GM18873 (cell line): ENCODE data around the gene BEX4.
"Not testable (repeated sequence)": the region's sequence is repeated elsewhere in the genome, so short reads cannot be mapped to it uniquely, and the experiment has no call there.

Experiments used
- ATAC-seq: cut with Tn5 transposase; IDR thresholded peaks from one replicate; pipeline ENCODE4 v1.9.1; 2021; ENCODE audit warnings: mild to moderate bottlenecking, moderate library complexity, moderate number of reproducible peaks; ENCODE audit not compliant: unreplicated experiment, low FRiP score

The BEX4 gene, protein sequence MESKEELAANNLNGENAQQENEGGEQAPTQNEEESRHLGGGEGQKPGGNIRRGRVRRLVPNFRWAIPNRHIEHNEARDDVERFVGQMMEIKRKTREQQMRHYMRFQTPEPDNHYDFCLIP

DNA sequence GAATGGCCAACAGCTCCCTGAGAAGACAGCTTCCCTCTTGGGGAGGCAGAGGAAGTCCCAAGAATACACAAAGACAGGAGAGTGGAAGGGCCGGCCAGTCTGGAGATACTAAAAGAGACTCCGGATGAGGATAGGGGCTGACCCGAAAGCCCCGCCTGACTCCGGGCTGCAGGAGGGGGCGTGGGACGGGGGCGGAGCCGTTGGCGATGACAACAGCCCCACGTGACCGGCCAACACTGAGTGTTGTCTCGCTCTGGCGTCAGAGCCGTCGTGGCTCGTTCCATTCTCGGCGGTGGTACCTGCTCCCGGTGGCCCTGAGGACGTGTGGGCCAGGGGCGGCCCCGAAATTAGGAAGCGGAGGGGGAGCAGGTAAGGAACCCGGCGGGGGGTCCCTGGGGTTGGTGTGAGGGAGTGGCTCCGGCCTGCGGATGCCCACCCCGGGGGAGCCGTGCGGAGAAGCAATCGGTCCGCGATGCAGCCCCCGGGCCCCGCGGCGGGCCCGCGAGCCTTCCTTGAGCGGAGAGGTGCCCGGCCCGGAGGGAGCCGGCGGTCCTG is at the start of gene BEX4:
BEX4 (plus strand) TSS at position 239 of the 555 bp plus-strand sequence. CDS start 1,046 bp downstream, outside the sequence.
- ATAC-seq = peak; percentile 89

DNA sequence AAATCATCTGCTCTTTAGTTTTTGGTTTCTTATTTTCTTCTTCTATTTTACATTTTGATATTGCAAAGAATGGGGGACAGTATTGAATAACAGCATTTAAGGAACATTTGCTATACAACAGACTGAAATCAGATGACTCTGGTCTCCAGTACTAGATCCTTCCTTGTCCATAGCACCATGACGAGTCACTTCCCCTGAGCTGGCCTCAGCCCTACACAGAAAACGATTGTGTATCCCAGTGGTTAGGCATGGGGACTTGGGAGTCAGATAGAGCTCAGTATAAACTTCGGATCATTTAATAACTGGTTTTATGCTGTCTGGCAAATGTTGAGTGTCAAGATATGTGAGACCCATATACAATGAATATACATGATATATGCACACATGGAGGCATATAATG is 44.7 kb upstream of the BEX4 start:
- ATAC-seq = no peak

DNA sequence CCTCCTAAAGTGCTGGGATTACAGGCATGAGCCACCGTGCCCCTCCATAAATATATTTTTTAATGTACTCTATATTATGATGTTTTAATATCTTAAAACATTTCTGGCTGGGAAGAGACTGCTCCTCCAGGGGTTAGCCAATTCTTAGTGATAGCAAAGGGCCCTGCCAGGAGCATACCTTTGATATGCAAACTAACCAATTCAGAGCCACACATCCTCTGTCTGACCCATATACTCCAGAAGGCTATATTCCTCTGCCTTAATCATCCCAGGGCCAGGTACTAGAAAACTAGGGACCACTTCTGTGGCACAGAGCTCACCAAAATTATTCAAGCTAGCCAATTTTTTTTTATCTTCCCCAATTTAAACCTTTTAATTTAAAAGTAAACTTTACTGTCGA is 43.6 kb upstream of the BEX4 start:
- no peak for ATAC-seq

DNA sequence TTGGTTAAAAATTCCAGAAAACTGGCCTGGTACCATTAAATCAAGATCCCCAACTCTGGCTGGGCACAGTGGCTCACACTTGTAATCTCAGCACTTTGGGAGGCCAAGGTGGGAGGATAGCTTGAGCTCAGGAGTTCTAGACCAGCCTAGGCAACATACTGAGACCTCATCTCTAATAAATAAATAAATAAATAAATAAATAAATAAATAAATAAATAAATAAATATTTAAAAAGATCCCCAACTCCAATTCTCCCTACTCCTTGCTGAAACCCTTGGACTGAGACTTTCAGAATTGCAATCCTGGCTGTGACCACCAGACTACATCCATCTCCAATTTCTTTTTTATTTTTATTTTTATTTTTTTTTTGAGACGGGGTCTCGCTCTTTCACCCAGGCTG is 39.7 kb upstream of the BEX4 start:
- not testable (repeated sequence) for ATAC-seq

GRCh38 chrX:103175944-103176753 is 38.8 kb upstream of the BEX4 start:
- no peak for ATAC-seq

- no peak for ATAC-seq
Measured at GRCh38 chrX:103177556-103177955, 37.4 kb upstream of the BEX4 start.

DNA sequence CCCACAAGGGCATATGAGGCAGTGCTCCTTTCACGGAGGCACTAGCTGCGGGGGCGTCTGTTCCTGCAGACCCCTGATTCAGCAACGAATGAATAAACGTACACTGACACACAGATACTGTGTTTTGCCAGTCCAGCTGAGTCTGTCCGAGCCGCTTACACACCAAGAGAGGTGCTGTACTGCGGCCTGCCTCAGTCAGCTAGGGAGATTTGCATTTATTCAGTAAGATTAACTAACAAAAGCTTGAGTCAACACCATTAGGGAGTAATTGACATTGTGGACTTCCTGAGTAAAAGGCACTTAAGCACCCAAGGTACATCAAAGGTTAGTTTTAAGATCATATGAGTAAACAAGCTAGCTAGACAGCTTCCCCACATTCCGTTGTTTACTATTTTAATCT is 31.0 kb upstream of the BEX4 start:
- no peak for ATAC-seq

GRCh38 chrX:103187953-103188475 is 26.9 kb upstream of the BEX4 start:
- ATAC-seq = no peak

GRCh38 chrX:103197721-103198306 is 17.1 kb upstream of the BEX4 start:
- ATAC-seq = no peak

DNA sequence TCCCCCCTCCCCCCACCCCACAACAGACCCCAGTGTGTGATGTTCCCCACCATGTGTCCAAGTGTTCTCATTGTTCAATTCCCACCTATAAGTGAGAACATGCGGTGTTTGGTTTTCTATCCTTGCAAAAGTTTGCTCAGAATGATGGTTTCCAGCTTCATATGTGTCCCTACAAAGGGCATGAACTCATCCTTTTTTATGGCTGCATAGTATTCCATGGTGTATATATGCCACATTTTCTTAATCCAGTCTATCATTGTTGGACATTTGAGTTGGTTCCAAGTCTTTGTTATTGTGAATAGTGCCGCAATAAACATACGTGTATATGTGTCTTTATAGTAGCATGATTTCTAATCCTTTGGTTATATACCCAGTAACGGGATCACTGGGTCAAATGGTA is 16.2 kb upstream of the BEX4 start:
- not testable (repeated sequence) for ATAC-seq

- no peak for ATAC-seq
Measured at GRCh38 chrX:103201041-103201440, 13.9 kb upstream of the BEX4 start.

- no peak for ATAC-seq
Measured at GRCh38 chrX:103210056-103210455, 4.9 kb upstream of the BEX4 start.

- ATAC-seq = no peak
Measured at GRCh38 chrX:103211012-103211715, 3.7 kb upstream of the BEX4 start.

DNA sequence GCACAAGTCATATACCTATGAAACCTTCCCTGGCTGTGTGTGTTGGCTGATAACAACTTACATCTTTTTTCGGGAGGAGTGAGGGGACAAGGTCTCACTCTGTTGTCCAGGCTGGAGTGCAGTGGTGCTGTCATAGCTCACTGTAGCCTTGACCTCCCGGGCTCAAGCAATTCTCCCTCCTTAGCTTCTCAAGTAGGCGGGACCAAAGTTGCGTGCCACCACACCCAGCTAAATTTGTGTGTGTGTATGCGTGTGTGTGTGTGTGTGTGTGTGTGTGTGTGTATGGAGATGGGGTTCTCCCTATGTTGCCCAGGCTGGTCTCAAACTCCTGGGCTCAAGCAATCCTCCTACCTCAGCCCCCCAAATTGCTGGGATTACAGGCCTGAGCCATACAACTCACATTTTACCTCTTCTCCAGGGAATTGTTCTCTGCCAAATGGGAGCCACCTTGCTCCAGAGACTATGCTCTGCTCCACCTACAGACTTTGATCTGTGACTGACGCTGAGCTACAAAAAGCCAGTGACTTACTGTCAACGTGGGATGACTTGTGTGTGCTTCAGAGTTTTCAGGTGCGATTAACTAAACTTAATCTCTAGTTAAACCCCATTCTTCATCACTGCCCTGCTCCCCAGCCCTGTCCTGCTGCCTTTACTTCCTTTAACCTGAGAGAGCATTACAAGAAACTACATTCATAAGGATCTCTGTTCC is 2.0 kb upstream of the BEX4 start:
- no peak for ATAC-seq

DNA sequence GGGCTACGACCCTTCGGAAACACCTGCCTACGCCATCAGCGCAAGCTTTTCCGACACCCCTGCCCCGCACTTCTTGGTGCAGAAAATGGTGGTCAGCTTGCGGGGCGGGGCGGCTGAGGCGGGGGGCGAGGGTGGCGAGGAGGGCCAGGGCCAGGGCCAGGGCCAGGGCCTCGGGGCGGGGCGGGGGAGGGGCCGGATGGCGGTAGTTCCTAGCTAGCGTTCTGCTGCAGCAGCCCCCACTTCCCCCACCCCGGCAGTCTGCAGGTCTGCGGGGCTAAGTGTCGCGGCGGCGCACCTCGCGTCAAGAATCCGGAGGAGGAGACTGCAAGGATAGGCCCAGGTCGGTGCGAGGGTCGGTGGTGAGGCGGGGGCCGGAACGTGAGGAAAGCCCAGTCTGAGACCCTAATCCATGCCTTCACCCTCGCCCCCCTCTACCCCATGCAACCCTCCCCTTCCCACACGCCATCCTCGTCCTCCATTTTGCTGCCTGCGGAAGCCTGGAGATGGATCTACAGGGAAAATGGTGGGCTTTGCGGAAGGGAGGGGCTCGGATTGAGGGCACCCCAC is 600 bp downstream of the BEX4 start:
- no peak for ATAC-seq

DNA sequence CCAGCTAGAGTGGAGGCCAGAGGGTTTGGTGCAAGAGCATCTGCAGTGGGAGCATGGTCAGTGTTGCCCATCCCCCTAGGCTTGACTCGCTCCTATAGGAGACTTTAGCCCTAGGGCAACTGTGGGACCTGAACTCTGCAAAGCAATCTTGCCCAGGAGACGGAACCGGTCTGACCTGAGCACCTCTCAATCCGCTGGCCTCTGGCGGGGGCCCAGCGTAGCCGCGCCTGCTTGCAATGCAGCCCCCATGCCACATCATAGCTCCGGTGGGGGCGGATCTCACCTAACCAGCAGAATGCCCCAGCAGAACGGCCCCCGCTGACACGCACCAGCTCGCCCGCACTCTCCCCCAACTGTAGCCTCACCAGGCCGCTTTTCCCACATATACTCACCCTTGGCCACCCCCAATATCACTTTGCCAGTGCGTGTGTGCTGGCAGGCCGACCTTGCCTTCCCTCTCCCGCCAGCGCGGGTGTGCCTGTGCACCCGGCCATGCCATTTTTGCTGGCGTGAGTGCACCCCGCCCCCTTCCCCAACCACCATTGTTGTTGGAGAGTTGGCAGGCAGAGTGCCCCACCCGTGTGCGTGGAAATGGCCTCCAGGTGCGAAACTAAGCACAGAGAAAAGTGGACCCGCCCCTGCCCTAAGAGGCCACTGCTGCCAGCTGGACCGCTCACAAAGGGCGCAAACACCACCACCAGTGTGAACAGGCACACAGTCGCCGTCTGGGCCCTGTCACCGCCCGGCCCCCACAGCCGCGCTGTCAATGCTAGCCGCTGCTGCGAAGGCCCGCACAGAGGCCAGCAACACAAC is 5.8 kb downstream of the BEX4 start:
- no peak for ATAC-seq

- ATAC-seq = not testable (repeated sequence)
Measured at GRCh38 chrX:103225918-103226317, 11.0 kb downstream of the BEX4 start.

DNA sequence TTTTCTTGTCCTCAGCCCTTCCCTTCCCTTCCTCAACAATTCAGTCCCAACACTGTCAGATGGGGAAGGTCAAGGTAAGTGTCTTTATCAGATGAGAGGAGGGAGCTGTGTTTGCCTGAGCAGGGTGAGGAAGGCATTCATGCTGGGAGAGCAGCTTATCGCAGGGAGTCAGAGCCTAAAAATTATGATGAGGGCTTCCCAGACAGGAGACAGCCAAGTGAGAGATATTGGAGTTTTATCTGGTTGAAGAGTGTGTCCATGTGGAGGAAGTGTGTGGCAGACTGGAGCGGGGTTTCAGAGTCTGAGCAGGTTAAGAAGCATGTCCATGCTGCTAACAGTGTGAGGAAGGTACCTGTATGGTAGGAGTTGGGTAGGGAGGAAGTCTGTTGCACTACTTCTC is 18.4 kb downstream of the BEX4 start:
- no peak for ATAC-seq

DNA sequence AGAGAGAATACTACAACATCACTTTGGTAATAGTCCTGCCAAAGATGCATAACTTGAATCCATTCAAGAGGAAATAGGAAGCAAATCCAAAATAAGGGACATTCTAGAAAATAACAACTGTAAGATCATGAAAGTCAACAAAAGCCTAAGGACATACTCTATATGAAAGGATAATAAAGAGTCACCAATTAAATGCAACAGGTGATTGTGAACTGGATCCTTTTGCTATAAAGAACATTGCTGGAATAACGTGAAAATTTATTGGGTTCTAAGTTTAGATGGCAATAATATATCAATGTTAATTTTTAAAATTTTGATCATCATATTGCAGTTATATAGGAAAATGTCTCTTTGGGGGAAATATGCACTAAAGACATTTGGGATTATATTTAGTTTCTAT is 20.0 kb downstream of the BEX4 start:
- no peak for ATAC-seq
